ENCODE measurements around the gene RBP3.

- TF ChIP-seq CTCF (IDR thresholded peaks at IDR 0.05) (no peak), EZH2 (IDR thresholded peaks at IDR 0.05) (no peak)
Measured at GRCh38 chr10:47354165-47354564, 6.0 kb downstream of the RBP3 start.
